ENCODE results near the gene FOXI1. TPM values are rescaled to one million over a fixed set of nuclear protein-coding genes. Genes with fewer than 3 reads are reported as not detected.
"Not testable (repeated sequence)": the region's sequence is repeated elsewhere in the genome, so short reads cannot be mapped to it uniquely, and the experiment has no call there.

FOXI1 gene
- total RNA-seq, 1 experiment from 2014 or later = not detected

DNA sequence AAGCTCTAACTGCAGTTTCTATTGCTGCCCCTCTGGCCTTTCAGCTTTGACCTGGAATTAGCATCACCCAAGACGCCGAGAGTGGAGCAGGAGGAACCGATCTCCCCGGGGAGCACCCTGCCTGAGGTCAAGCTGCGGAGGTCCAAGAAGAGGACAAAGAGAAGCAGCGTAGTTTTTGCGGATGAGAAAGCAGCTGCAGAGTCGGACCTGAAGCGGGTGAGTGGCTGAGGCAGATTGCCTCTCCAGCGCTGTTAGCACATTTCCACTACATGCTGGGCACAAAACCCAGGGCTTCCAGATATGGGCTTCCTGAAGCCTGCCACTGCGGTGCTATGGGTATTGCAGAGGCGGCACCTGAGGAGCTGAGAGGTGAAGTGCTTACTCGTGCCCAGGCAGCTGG is 26.8 kb upstream of the FOXI1 start:
- Histone ChIP-seq H3K4me1 (no peaks in the 10 kb centered on the region), H3K4me3 (no peak overlapping the region), H3K27me3 (peaks cover under 1% of the 10 kb centered on the region; the same call in 1 of the 2 replicates), H3K36me3 (no peaks in the 10 kb centered on the region), H3K9me3 (replicated peaks) (no peaks in the 10 kb centered on the region), H3K27ac (no peak overlapping the region)
- DNase-seq = no peak

DNA sequence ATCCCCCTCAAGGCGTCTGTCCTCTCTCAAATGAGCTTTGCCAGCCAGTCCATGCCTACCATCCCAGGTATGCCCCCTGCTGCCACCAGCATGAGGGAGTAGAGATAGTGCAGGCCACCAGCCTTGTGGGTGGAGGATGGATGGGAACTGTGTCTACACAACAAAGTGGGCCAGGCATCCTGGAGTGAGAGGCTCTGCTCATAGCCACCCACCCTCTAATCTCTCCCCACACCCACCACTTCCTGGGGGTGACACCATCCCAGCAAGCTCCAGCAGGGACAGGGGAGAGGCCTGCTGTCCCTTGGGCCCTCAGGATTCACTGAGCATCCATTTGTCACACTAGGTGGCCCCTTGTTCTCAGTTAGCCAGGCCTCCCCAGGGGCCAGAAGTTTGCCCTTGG is 25.5 kb upstream of the FOXI1 start:
- no peaks in the 10 kb centered on the region for H3K27me3 ChIP-seq
- DNase-seq = no peak
- no peaks in the 10 kb centered on the region for H3K4me1 ChIP-seq
- no peaks in the 10 kb centered on the region for H3K9me3 ChIP-seq (replicated peaks)
- H3K36me3 ChIP-seq = no peaks in the 10 kb centered on the region
- H3K27ac ChIP-seq = no peak overlapping the region
- H3K4me3 ChIP-seq = no peak overlapping the region

DNA sequence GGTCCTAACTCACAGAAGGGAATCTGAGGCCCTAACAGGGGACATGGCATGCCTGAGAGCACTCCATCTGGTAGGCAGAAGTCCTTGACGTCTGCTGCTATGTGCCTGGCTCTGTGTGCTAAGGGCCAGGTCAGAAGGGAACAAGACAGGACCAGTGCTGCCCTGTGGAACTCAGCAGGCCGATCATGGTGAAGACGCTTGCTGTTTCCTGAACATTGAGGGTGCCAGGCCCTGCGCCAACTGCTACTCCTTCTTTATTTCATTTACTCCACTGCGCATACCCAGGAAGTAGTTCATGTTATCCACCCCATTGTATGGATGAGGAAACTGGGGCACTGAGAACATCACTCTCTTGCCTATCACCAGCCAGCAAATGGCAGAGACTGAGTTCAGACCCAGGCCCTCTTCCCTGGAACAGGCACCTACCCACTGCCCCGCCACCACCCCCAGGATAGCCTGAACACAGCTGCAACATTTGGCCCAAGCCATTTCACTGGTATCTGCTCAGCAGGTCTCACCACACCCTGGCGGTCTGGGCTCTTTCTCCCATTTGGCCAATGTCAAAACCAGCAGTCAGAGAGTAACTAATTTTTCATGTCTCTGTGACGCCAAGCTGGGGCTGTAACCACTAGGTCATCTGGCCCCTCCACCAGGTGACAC is 24.8 kb upstream of the FOXI1 start:
- H3K27ac ChIP-seq = no peak overlapping the region
- H3K36me3 ChIP-seq = no peaks in the 10 kb centered on the region
- no peaks in the 10 kb centered on the region for H3K4me1 ChIP-seq
- H3K4me3 ChIP-seq = no peak overlapping the region
- no peaks in the 10 kb centered on the region for H3K9me3 ChIP-seq (replicated peaks)
- no peak for DNase-seq
- no peaks in the 10 kb centered on the region for H3K27me3 ChIP-seq

DNA sequence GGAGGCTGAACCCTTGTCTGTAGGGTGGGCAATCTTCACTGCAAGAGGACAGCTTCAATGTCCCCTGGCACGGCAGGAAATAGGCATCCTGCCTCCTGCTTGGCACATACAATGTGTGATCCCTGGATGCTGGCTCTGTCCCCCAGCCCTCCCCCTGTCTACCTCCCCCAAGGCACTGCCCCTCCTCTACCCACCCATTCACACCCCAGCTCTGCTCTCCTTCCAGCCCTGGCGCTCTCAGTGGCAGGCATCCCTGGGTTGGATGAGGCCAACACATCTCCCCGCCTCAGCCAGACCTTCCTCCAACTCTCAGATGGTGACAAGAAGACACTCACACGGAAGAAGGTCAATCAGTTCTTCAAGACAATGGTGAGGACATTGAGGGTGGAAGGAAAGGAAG is 24.1 kb upstream of the FOXI1 start:
- Histone ChIP-seq H3K27me3 (no peaks in the 10 kb centered on the region), H3K4me1 (no peaks in the 10 kb centered on the region), H3K4me3 (no peak overlapping the region), H3K9me3 (replicated peaks) (no peaks in the 10 kb centered on the region), H3K27ac (no peak overlapping the region), H3K36me3 (no peaks in the 10 kb centered on the region)
- no peak for DNase-seq

DNA sequence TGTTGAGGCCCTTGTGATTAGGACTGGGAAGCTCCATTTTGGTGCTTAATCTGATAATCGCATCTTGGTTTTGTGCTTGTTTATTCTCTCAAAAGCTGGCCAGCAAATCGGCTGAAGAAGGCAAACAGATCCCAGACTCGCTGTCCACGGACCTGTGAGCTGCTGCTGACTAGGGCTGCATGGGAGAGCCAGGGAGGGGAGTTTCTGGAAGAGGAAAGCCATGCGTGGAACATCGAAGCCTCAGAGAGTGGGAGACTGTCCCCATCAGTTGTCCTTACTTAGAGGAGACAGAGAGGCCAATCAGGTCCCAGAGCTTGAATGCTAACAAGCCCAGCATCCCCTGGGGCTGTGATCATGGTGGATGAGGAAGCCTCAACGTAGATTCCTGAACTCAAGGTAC is 23.0 kb upstream of the FOXI1 start:
- Histone ChIP-seq H3K4me1 (no peaks in the 10 kb centered on the region), H3K4me3 (no peak overlapping the region), H3K36me3 (no peaks in the 10 kb centered on the region), H3K27me3 (no peaks in the 10 kb centered on the region), H3K9me3 (replicated peaks) (no peaks in the 10 kb centered on the region), H3K27ac (no peak overlapping the region)
- no peak for DNase-seq

DNA sequence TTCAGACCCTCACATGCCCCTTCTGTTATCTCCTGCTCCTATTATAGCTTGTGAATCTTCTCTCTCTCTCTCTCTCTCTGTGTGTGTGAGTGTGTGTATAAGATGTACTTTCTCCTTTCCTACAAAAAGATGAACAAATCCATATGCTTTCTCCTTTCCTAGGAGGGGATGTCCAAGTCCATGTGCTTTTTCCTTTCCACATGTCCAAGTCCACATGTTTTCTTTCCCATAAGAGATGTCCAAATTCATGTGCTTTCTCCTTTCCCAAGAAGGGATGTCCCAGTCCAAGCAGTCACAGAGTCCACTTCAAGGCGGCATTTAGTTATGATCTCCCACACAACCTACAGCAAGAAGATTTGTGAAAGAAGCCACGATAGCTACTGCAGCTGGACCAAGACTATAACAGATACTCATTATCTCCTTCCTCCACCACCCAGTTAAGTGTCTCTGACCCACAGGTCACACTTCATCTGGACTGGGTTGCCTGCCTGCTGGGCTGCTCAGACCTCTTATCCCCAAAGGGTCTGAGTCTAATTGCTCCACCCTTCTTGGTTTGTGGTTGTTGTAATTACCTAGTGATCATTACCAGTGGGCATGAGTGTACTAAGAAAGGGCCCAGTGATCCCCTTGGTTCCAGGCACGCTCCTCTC is 18.4 kb upstream of the FOXI1 start:
- no peaks in the 10 kb centered on the region for H3K4me1 ChIP-seq
- no peaks in the 10 kb centered on the region for H3K36me3 ChIP-seq
- H3K4me3 ChIP-seq = no peak overlapping the region
- H3K27me3 ChIP-seq = no peaks in the 10 kb centered on the region
- H3K9me3 ChIP-seq (replicated peaks) = no peaks in the 10 kb centered on the region
- no peak overlapping the region for H3K27ac ChIP-seq
- DNase-seq = no peak

DNA sequence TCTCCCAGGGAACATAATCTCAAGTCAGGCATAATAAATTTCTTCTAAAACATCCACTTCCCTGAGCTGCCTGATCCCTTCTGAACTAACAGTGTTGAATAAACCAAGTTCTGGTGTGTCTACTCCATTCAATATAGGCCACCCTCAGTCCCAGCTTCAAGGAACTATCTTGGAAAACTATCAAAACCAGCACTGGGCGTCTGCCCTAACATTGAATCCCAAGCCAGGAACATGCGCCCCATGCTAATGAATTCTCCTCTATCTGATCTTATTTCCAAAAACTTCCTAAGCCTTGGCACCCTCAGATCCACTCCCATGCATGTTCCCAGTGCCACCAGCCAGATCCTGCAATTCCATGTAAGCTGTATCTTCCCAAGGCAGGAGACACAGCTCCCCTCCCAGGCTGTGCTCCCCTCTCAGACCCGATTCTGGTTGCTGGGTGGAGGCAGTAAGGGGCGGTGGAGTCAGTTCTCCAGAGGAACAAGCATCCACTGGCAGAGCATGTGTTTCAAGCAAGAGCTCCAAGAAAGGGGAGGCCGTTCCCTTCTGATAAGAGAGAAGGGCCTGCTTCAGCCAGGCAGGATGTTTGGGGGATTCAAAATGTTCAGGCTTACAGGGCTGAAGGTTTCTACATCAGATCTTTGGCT is 13.1 kb upstream of the FOXI1 start:
- H3K27ac ChIP-seq = no peak overlapping the region
- no peak for DNase-seq
- H3K4me1 ChIP-seq = no peaks in the 10 kb centered on the region
- no peak overlapping the region for H3K4me3 ChIP-seq
- no peaks in the 10 kb centered on the region for H3K9me3 ChIP-seq (replicated peaks)
- no peaks in the 10 kb centered on the region for H3K36me3 ChIP-seq
- no peaks in the 10 kb centered on the region for H3K27me3 ChIP-seq

DNA sequence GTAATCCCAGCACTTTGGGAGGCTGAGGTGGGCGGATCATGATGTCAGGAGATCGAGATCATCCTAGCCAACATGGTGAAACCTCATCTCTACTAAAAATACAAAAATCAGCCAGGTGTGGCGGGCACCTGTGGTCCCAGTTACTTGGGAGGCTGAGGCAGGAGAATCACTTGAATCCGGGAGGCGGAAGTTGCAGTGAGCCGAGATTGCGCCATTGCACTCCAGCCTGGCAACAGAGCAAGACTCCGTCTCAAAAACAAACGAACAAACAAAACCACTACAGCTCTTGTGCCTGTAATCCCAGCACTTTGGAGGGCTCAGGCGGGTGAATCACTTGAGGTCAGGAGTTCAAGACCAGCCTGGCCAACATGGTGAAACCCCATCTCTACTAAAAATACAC is 11.4 kb upstream of the FOXI1 start:
- H3K9me3 ChIP-seq (replicated peaks); H3K4me3 ChIP-seq; H3K36me3 ChIP-seq; H3K27me3 ChIP-seq; DNase-seq; H3K27ac ChIP-seq; H3K4me1 ChIP-seq: not testable (repeated sequence)

DNA sequence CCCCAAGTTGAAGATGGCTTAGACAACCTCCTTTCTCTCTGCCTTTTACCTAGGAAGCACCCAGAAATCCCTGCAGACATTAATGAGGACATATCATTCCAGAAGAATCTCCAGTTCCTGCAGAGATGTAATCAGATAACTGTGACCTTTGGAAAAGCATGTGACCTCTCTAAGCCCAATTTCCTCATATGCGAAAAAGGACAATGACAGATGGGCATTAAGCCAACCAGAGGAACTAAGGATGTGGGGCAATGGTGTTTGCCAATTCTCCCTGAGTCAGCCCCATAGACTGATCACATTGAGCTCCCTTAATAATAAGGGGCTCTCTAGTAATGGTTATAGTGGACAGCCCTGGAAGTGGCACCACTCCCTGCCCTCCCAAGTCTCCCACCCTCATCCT is 10.1 kb upstream of the FOXI1 start:
- Histone ChIP-seq H3K4me1 (no peaks in the 10 kb centered on the region), H3K36me3 (no peaks in the 10 kb centered on the region), H3K4me3 (no peak overlapping the region), H3K9me3 (replicated peaks) (no peaks in the 10 kb centered on the region), H3K27me3 (peaks cover 1% of the 10 kb centered on the region; the same call in 1 of the 2 replicates), H3K27ac (no peak overlapping the region)
- DNase-seq = no peak

DNA sequence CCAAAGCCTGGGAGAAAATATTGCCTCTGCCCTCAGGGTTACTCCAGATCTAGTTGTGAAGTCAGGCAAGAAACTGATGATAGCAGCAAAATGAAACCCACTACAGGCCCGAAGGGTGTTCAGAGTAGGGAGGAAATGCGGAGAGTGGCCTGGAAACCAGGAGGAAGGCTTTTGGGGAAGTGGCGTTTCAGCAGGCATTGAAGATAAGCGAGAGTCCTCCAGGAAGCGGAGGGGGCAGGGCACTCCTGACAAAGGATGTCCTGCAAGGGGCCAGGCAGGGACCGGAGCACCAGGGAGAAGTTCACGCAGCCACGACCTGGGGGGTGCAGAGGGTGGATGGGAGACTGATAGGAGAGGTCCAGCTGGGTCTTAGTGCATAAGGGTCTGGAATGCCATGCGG is 7.8 kb upstream of the FOXI1 start:
- Histone ChIP-seq H3K27ac (no peak overlapping the region), H3K9me3 (replicated peaks) (no peaks in the 10 kb centered on the region), H3K36me3 (no peaks in the 10 kb centered on the region), H3K27me3 (peaks cover 7% of the 10 kb centered on the region), H3K4me3 (no peak overlapping the region), H3K4me1 (no peaks in the 10 kb centered on the region)
- no peak for DNase-seq

DNA sequence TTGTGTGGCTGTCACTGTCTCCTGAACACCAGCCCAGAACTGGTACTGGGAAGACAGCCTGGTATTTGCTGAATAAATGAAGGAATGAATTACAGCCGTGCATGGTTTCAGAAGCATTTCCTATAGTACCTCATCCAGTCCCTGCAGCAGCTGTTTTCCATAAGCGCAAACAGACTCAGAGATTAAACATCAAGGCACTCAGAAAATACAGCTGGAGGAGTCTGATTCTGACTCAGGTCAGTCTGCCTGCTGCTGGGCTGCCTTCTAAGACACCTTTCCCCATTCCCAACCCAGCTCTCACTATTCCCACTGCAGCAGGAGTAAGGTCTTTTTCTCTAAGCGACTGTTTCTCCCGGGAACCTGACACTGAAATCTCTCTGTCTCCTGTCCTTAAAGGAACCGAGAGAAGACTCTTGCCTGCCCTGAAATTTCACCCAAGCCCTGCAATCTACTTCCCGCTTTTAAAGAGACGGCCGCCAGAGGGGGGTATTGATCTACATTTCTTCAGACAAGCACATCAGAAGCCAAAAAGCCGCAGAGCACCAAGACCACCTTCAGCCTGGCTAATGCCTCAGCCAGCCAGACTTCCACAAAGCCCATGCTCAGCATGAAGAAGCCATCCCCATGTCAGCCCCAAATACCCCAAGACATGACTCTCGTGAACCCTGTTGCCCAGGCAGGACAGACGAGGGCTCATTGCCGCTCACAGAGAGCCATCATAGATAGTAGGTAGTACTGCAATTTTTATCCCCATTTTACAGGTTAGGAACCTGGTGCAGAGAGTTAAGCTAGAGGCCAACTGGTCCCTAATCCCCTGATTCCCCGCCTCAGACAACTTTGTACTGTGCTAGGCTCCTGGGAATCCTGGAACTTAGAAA is 5.4 kb upstream of the FOXI1 start:
- Histone ChIP-seq H3K4me3 (no peak overlapping the region), H3K9me3 (replicated peaks) (no peaks in the 10 kb centered on the region), H3K27me3 (peaks cover 11% of the 10 kb centered on the region), H3K36me3 (no peaks in the 10 kb centered on the region), H3K27ac (no peak overlapping the region), H3K4me1 (no peaks in the 10 kb centered on the region)
- peak; percentile 59 to 75 for DNase-seq

DNA sequence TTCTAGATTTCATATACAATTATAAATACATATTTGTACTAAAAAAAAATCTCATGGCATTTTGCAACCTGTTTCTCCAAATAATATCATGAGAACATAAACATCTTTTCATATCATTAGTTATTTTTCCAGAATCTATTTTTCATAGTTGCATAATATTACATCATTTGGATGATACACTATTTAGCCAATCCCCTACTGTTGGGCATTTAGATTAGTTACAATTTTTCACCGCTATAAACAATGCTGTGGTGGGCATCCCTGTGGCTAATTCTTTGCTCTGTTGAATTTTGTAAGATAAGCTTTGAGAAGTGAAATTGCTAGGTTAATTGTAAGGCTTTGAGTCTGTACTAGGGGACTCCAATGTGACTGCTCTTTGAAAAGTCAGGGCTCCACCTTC is 2.2 kb upstream of the FOXI1 start:
- Histone ChIP-seq H3K27ac (no peak overlapping the region), H3K4me1 (no peaks in the 10 kb centered on the region), H3K36me3 (no peaks in the 10 kb centered on the region), H3K4me3 (no peak overlapping the region), H3K9me3 (replicated peaks) (no peaks in the 10 kb centered on the region), H3K27me3 (peaks cover 11% of the 10 kb centered on the region)
- no peak for DNase-seq

DNA sequence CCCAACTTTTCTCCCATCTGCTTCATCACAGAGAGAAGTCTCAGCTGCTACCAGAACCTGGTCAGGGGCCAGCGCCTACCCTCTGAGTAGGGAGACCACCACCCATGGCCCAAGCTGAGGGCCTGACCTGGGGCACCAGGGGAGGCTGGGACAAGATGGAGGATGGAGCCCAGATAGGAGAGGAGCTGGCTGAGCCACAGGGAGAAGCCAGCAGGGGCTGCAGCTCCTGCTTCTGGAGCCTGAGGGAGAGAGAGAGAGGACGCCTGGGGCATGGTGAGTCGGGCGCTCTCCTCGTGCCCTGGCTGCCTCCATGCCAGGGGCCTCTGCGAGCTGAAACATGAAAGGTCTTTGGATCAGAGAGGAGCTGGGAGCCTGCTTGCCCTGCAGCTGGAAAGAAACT is 1.4 kb upstream of the FOXI1 start:
- DNase-seq = no peak
- peaks cover 13% of the 10 kb centered on the region for H3K27me3 ChIP-seq
- no peak overlapping the region for H3K27ac ChIP-seq
- H3K4me1 ChIP-seq = no peaks in the 10 kb centered on the region
- no peak overlapping the region for H3K4me3 ChIP-seq
- no peaks in the 10 kb centered on the region for H3K36me3 ChIP-seq
- no peaks in the 10 kb centered on the region for H3K9me3 ChIP-seq (replicated peaks)

DNA sequence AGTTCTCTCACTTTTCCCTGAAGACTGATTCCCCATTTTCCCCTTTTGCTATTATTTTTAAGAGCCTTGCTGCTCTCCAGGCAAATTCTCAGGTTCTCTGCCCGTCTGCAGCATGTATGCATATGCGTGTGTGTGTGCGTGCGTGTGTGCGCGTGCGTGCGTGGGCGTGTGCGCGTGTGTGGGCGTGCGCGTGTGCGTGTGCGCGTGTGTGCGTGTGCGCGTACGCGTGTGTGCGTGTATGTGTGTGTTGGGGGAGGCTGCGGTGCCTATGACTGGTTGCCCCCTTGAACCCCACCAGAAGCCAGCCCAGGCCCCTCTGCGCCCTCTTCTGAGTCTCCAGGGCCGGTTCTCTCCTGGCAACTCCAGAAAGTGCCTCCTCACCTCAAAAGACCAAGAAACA is 987 bp upstream of the FOXI1 start:
- H3K4me1 ChIP-seq = no peaks in the 10 kb centered on the region
- no peaks in the 10 kb centered on the region for H3K9me3 ChIP-seq (replicated peaks)
- no peak overlapping the region for H3K27ac ChIP-seq
- peaks cover 13% of the 10 kb centered on the region for H3K27me3 ChIP-seq
- H3K4me3 ChIP-seq = no peak overlapping the region
- no peaks in the 10 kb centered on the region for H3K36me3 ChIP-seq
- DNase-seq = no peak

DNA sequence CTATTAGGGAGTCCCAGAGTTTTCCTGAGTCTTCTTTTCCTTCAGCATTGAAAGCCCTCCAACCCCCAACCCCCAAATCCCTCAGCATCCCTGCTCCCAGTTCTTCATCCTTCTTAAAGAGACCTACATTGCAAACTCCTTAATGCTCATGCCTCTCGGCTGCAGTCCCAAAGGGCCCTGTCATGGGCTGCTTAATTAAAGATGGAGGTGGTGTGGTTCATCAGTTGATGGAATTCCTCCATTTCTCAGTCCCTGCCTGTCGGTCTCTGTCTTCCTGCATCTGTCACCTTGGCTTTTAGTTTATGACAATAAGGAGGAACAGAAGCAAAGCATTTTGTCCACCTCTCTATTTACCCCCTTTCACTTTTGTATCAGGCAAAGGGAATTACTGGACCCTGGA is 2.0 kb downstream of the FOXI1 start:
- DNase-seq = no peak
- no peak overlapping the region for H3K27ac ChIP-seq
- H3K4me1 ChIP-seq = no peaks in the 10 kb centered on the region
- peaks cover 7% of the 10 kb centered on the region; the same call in 1 of the 2 replicates for H3K27me3 ChIP-seq
- H3K36me3 ChIP-seq = no peaks in the 10 kb centered on the region
- no peaks in the 10 kb centered on the region for H3K9me3 ChIP-seq (replicated peaks)
- H3K4me3 ChIP-seq = no peak overlapping the region

All from SJCRH30 (cell line).